HepG2 (cell line): ENCODE data around the gene CXCL6.

Experiments
- CREB1 ChIP-seq, 2 experiments: fragments of 450-650 bp in 1 of 2; IDR thresholded peaks; 2 replicates each; pipeline ENCODE4 v1.6.1; 2016 to 2017; ENCODE audit warnings: control low read depth in 1 of 2, mild to moderate bottlenecking in 1 of 2, missing compliant biosample characterization in 1 of 2, missing genetic modification characterization in 1 of 2
- EP300 ChIP-seq, 3 experiments: sonication (generic) in 1 of 3; formaldehyde crosslinking in 1 of 3; IDR thresholded peaks; 2 replicates each; pipeline versions ENCODE4 v1.5.1 to v1.6.1; 2011 to 2020; ENCODE audit warnings: low read depth in 2 of 3, low read length in 2 of 3, borderline replicate concordance in 1 of 3, improper control_type of control experiment in 1 of 3, mild to moderate bottlenecking in 1 of 3, missing genetic modification reagents in 1 of 3, moderate library complexity in 1 of 3
- EZH2 ChIP-seq: conservative IDR thresholded peaks from 2 replicates; pipeline ENCODE4 v1.6.1; 2012; ENCODE audit warnings: mild to moderate bottlenecking, low read depth, low read length, moderate library complexity
- FOXP1 ChIP-seq, 2 experiments: fragments of 450-650 bp in 1 of 2; IDR thresholded peaks; 2 replicates each; pipeline ENCODE4 v1.6.1; 2017 to 2018; ENCODE audit warnings: antibody characterized with exemption in 1 of 2
- GABPA ChIP-seq, 2 experiments: IDR thresholded peaks; 2 replicates each; pipeline ENCODE4 v1.6.1; 2011 to 2016; ENCODE audit warnings: low read depth in 2 of 2, low read length in 1 of 2, missing biosample characterization in 1 of 2, missing genetic modification characterization in 1 of 2
- GLI4 ChIP-seq: sonication (generic); formaldehyde crosslinking; IDR thresholded peaks from 2 replicates; pipeline ENCODE4 v1.5.1; 2020; ENCODE audit warnings: missing genetic modification reagents, mild to moderate bottlenecking, moderate library complexity, borderline replicate concordance
- MTA1 ChIP-seq: sonication (generic); formaldehyde crosslinking; IDR thresholded peaks from 2 replicates; pipeline ENCODE4 v1.4.0; 2020; ENCODE audit warnings: missing genetic modification reagents, mild to moderate bottlenecking, borderline replicate concordance
- MXI1 ChIP-seq: IDR thresholded peaks from 3 replicates; pipeline ENCODE4 v1.6.1; 2012; ENCODE audit warnings: low read depth, low read length, inconsistent platforms, borderline replicate concordance
- NAIF1 ChIP-seq: sonication (generic); formaldehyde crosslinking; IDR thresholded peaks from 2 replicates; pipeline ENCODE4 v1.5.0; 2020; ENCODE audit warnings: mild to moderate bottlenecking, missing genetic modification reagents, borderline replicate concordance
- RAD51 ChIP-seq: fragments of 450-650 bp; IDR thresholded peaks from 2 replicates; pipeline ENCODE4 v1.6.1; 2016; ENCODE audit warnings: borderline replicate concordance
- SMAD1 ChIP-seq: sonication (generic); formaldehyde crosslinking; IDR thresholded peaks from 2 replicates; pipeline ENCODE4 v1.4.0; 2020; ENCODE audit warnings: missing genetic modification reagents, low read depth, mild to moderate bottlenecking, borderline replicate concordance
- TF ChIP-seq, protein P1 (sequence below): IDR thresholded peaks from 2 replicates; pipeline ENCODE4 v1.6.1; 2012; ENCODE audit warnings: low read length, improper control_type of control experiment
- TF ChIP-seq, protein P2 (sequence below): sonication (generic); formaldehyde crosslinking; IDR thresholded peaks from 2 replicates; pipeline ENCODE4 v1.5.0; 2020; ENCODE audit warnings: mild to moderate bottlenecking, missing genetic modification reagents, moderate library complexity

DNA sequence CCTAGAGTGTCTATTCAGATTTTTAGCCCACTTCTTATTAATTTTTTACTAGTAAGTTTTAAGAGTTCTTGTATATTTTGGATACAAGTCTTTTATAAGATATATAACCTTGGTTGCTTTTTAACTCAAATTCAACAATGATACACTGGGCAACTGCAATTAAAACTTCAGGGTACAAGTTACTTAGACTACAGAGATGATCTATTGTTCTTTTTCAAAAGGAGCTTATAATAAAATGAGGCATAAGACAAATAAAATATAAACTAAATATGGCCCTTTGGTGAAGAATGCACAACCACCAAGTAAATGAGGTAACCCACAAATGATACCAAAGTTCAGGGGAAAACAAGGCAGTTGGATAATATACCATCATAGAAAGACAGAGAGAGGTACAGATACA is 37.6 kb upstream of the CXCL6 start:
- TF ChIP-seq MTA1 (CRISPR knock-in tag), result no peak
- TF ChIP-seq SMAD1 (CRISPR knock-in tag), result no peak
- no peak for TF ChIP-seq NAIF1 (CRISPR knock-in tag)
- TF ChIP-seq RAD51, result no peak
- no peak for TF ChIP-seq MXI1
- no peak for TF ChIP-seq EP300 (IDR thresholded peaks at IDR 0.05; ENCODE audit: low read depth in 2 of 2, low read length in 2 of 2)
- TF ChIP-seq EP300 (CRISPR knock-in tag; IDR thresholded peaks at IDR 0.05; ENCODE audit: borderline replicate concordance), result no peak
- TF ChIP-seq CREB1 (IDR thresholded peaks at IDR 0.05), result no peak
- no peak for TF ChIP-seq CREB1 (CRISPR knock-in tag; IDR thresholded peaks at IDR 0.05)
- TF ChIP-seq, protein P1, sequence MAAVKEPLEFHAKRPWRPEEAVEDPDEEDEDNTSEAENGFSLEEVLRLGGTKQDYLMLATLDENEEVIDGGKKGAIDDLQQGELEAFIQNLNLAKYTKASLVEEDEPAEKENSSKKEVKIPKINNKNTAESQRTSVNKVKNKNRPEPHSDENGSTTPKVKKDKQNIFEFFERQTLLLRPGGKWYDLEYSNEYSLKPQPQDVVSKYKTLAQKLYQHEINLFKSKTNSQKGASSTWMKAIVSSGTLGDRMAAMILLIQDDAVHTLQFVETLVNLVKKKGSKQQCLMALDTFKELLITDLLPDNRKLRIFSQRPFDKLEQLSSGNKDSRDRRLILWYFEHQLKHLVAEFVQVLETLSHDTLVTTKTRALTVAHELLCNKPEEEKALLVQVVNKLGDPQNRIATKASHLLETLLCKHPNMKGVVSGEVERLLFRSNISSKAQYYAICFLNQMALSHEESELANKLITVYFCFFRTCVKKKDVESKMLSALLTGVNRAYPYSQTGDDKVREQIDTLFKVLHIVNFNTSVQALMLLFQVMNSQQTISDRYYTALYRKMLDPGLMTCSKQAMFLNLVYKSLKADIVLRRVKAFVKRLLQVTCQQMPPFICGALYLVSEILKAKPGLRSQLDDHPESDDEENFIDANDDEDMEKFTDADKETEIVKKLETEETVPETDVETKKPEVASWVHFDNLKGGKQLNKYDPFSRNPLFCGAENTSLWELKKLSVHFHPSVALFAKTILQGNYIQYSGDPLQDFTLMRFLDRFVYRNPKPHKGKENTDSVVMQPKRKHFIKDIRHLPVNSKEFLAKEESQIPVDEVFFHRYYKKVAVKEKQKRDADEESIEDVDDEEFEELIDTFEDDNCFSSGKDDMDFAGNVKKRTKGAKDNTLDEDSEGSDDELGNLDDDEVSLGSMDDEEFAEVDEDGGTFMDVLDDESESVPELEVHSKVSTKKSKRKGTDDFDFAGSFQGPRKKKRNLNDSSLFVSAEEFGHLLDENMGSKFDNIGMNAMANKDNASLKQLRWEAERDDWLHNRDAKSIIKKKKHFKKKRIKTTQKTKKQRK, result no peak
- TF ChIP-seq, protein P2, sequence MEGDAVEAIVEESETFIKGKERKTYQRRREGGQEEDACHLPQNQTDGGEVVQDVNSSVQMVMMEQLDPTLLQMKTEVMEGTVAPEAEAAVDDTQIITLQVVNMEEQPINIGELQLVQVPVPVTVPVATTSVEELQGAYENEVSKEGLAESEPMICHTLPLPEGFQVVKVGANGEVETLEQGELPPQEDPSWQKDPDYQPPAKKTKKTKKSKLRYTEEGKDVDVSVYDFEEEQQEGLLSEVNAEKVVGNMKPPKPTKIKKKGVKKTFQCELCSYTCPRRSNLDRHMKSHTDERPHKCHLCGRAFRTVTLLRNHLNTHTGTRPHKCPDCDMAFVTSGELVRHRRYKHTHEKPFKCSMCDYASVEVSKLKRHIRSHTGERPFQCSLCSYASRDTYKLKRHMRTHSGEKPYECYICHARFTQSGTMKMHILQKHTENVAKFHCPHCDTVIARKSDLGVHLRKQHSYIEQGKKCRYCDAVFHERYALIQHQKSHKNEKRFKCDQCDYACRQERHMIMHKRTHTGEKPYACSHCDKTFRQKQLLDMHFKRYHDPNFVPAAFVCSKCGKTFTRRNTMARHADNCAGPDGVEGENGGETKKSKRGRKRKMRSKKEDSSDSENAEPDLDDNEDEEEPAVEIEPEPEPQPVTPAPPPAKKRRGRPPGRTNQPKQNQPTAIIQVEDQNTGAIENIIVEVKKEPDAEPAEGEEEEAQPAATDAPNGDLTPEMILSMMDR (CRISPR knock-in tag), result no peak
- TF ChIP-seq EZH2, result no peak
- no peak for TF ChIP-seq GLI4 (CRISPR knock-in tag)
- TF ChIP-seq GABPA (IDR thresholded peaks at IDR 0.05; ENCODE audit: low read depth, low read length), result no peak
- TF ChIP-seq GABPA (CRISPR knock-in tag; IDR thresholded peaks at IDR 0.05; ENCODE audit: low read depth), result no peak
- TF ChIP-seq FOXP1 (IDR thresholded peaks at IDR 0.05), result no peak
- no peak for TF ChIP-seq FOXP1 (CRISPR knock-in tag; IDR thresholded peaks at IDR 0.05)
